Neural progenitor cell (in vitro differentiated cells): Measurements from ENCODE around the gene ERICH4. TPM values are rescaled to one million over a fixed set of nuclear protein-coding genes. Genes with fewer than 3 reads are reported as not detected.
A peak's percentile ranks its signal among the peaks of the same experiment; 100 is the strongest.

Source experiments
- DNase-seq: peaks from one replicate; pipeline ENCODE4 v3.0.0-alpha.2; 2016; ENCODE audit warnings: low spot score
- H2AFZ ChIP-seq: fragments of 200-600 bp; sonication (generic); replicated peaks from 2 replicates; pipeline ENCODE4 v1.6.1; 2016; ENCODE audit warnings: antibody characterized with exemption
- H3F3A ChIP-seq: fragments of 200-600 bp; sonication (generic); 2 replicates; pipeline ENCODE4 v1.6.1; 2016; ENCODE audit warnings: antibody characterized with exemption, low read depth
- H3K27ac ChIP-seq: fragments of 200-600 bp; sonication (generic); 2 replicates; pipeline ENCODE4 v1.5.1; 2016; ENCODE audit warnings: mild to moderate bottlenecking
- H3K27me3 ChIP-seq: fragments of 200-600 bp; sonication (generic); 2 replicates; pipeline ENCODE4 v1.6.1; 2016; ENCODE audit warnings: mild to moderate bottlenecking, moderate library complexity
- H3K36me3 ChIP-seq: fragments of 200-600 bp; sonication (generic); 2 replicates; pipeline ENCODE4 v1.5.1; 2016
- H3K4me1 ChIP-seq: fragments of 200-600 bp; sonication (generic); 2 replicates; pipeline ENCODE4 v1.6.1; 2016; ENCODE audit warnings: mixed run types
- H3K4me2 ChIP-seq: fragments of 200-600 bp; sonication (generic); 2 replicates; pipeline ENCODE4 v1.6.1; 2016
- H3K4me3 ChIP-seq: fragments of 200-600 bp; sonication (generic); 2 replicates; pipeline ENCODE4 v1.5.1; 2016
- H3K79me2 ChIP-seq: fragments of 200-600 bp; sonication (generic); 2 replicates; pipeline ENCODE4 v1.6.1; 2016; ENCODE audit warnings: low read depth
- H3K9ac ChIP-seq: fragments of 200-600 bp; sonication (generic); 2 replicates; pipeline ENCODE4 v1.6.1; 2016
- H3K9me3 ChIP-seq: fragments of 200-600 bp; sonication (generic); 2 replicates; pipeline ENCODE4 v1.5.1; 2016; ENCODE audit warnings: low read depth
- H4K20me1 ChIP-seq: fragments of 200-600 bp; sonication (generic); 2 replicates; pipeline ENCODE4 v1.6.1; 2016; ENCODE audit warnings: low read depth
- H3K27ac Mint-ChIP-seq: 3 replicates; pipeline ENCODE4 v1.8.0; 2021; ENCODE audit warnings: mixed read lengths
- H3K27me3 Mint-ChIP-seq: 2 replicates; pipeline ENCODE4 v1.8.0; 2022; ENCODE audit warnings: low read depth, mild to moderate bottlenecking, inconsistent platforms, moderate library complexity, mixed read lengths; ENCODE audit not compliant: insufficient read depth
- H3K36me3 Mint-ChIP-seq: 3 replicates; pipeline ENCODE4 v1.8.0; 2021; ENCODE audit warnings: mixed read lengths
- H3K4me1 Mint-ChIP-seq: 3 replicates; pipeline ENCODE4 v1.8.0; 2021; ENCODE audit warnings: mixed read lengths
- H3K4me3 Mint-ChIP-seq: 3 replicates; pipeline ENCODE4 v1.8.0; 2021; ENCODE audit warnings: mild to moderate bottlenecking, moderate library complexity, mixed read lengths
- H3K9me3 Mint-ChIP-seq: 3 replicates; pipeline ENCODE4 v1.8.0; 2020; ENCODE audit warnings: mixed read lengths
- EZH2 ChIP-seq: fragments of 200-600 bp; sonication (generic); IDR thresholded peaks from 2 replicates; pipeline ENCODE4 v1.6.1; 2017; ENCODE audit warnings: antibody characterized with exemption, mild to moderate bottlenecking, moderate library complexity
- EZH2phosphoT487 ChIP-seq: fragments of 200-600 bp; sonication (generic); IDR thresholded peaks from 2 replicates; pipeline ENCODE4 v1.6.1; 2017; ENCODE audit warnings: antibody characterized with exemption
- total RNA-seq: library from RNA; depleted of rRNA; stranded (reverse); fragments of >200 nt; gene quantifications from 2 replicates; pipeline ENCODE4 v1.2.3, GENCODE V29; 2015; ENCODE audit warnings: low replicate concordance
- TF ChIP-seq, protein P1 (sequence below): fragments of 200-600 bp; sonication (generic); IDR thresholded peaks from 2 replicates; pipeline ENCODE4 v1.5.1; 2017; ENCODE audit warnings: antibody characterized with exemption, mild to moderate bottlenecking

ERICH4 gene
- total RNA-seq, 1 donor from 2014 or later, result not detected

DNA sequence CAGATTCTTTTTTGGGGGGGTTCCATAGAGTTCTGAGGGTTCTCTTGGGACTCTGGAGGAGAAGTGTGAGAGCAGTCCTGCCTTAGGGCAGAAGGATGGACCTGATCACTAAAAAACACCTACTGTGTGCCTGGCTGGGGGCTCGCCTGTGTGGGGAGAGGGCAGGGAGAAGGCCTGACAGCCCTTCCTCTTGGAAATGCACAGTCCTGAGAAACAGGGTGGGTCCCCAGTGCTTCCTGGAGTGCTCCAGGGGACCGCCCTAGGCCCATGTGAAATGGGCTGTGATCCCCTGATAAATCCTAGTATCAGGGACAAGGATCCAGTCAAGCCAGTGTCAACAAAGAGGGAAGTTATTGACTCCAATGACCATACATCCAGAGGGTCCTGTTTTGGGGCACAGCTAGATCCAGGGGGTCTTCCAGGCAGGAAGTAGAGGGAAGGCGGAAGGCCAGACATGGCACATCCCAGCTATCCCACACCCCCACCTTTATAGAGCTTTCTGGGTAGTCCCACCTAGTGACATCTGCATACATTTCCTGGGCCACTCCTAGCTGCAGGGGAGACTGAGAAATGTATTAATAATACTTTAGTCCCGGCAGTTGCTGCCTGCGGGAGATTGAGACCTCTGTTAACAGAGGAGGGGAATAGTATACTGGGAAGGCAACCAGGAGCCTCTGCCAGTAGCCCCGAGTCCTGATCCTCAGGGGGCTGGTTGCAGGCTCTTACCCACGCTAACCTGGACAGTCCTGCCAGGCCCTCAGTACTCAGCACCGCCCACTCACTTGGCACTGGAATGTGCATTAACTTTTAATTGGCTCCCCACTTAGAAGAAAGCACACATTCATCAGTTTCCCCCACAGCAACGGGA lies 31.6 kb upstream of the ERICH4 start:
- Histone ChIP-seq H4K20me1 (peaks cover 18% of the 10 kb centered on the region), H3K27me3 (no peaks in the 10 kb centered on the region), H3K27ac (no peak overlapping the region), H3F3A (peaks cover 7% of the 10 kb centered on the region), H3K9ac (no peak overlapping the region), H3K9me3 (no peaks in the 10 kb centered on the region), H3K4me1 (no peaks in the 10 kb centered on the region), H3K79me2 (no peaks in the 10 kb centered on the region), H2AFZ (no peak overlapping the region), H3K4me2 (no peak overlapping the region), H3K36me3 (no peaks in the 10 kb centered on the region), H3K4me3 (no peak overlapping the region)
- Mint-ChIP-seq H3K27ac (no peak overlapping the region), H3K4me3 (no peak overlapping the region), H3K36me3 (peaks cover 6% of the 10 kb centered on the region), H3K9me3 (no peaks in the 10 kb centered on the region), H3K4me1 (peaks cover 13% of the 10 kb centered on the region), H3K27me3 (no peaks in the 10 kb centered on the region)
- no peak for DNase-seq
- TF ChIP-seq EZH2 (no peak), EZH2phosphoT487 (no peak)
- TF ChIP-seq, protein P1, sequence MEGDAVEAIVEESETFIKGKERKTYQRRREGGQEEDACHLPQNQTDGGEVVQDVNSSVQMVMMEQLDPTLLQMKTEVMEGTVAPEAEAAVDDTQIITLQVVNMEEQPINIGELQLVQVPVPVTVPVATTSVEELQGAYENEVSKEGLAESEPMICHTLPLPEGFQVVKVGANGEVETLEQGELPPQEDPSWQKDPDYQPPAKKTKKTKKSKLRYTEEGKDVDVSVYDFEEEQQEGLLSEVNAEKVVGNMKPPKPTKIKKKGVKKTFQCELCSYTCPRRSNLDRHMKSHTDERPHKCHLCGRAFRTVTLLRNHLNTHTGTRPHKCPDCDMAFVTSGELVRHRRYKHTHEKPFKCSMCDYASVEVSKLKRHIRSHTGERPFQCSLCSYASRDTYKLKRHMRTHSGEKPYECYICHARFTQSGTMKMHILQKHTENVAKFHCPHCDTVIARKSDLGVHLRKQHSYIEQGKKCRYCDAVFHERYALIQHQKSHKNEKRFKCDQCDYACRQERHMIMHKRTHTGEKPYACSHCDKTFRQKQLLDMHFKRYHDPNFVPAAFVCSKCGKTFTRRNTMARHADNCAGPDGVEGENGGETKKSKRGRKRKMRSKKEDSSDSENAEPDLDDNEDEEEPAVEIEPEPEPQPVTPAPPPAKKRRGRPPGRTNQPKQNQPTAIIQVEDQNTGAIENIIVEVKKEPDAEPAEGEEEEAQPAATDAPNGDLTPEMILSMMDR, result no peak

DNA sequence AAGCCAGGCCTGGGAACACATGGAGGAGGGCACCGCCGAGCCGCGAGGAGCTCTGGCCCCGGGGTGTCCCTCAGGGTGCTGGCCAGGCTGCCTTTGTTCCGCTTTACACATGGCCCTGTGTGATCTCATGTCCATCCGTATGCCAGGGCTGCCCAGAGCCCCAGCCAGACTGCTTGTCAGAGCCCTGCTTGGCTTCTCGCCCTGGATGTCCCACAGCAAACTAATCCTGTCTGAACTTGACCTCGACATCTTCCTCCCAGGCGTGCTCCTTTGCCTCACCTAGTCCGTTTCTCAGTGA lies 31.0 kb upstream of the ERICH4 start:
- TF ChIP-seq, protein P1, result no peak
- TF ChIP-seq EZH2 (no peak), EZH2phosphoT487 (no peak)
- Histone ChIP-seq H3K4me1 (no peaks in the 10 kb centered on the region), H4K20me1 (peaks cover 17% of the 10 kb centered on the region), H3K4me2 (no peak overlapping the region), H3K27ac (no peak overlapping the region), H3K36me3 (no peaks in the 10 kb centered on the region), H2AFZ (no peak overlapping the region), H3F3A (peaks cover 3% of the 10 kb centered on the region), H3K9me3 (no peaks in the 10 kb centered on the region), H3K79me2 (no peaks in the 10 kb centered on the region), H3K27me3 (no peaks in the 10 kb centered on the region), H3K4me3 (no peak overlapping the region), H3K9ac (no peak overlapping the region)
- Mint-ChIP-seq H3K36me3 (peaks cover 6% of the 10 kb centered on the region), H3K4me1 (peaks cover 12% of the 10 kb centered on the region), H3K27ac (peak overlapping the region; percentile 46), H3K9me3 (no peaks in the 10 kb centered on the region), H3K27me3 (no peaks in the 10 kb centered on the region), H3K4me3 (no peak overlapping the region)
- no peak for DNase-seq

DNA sequence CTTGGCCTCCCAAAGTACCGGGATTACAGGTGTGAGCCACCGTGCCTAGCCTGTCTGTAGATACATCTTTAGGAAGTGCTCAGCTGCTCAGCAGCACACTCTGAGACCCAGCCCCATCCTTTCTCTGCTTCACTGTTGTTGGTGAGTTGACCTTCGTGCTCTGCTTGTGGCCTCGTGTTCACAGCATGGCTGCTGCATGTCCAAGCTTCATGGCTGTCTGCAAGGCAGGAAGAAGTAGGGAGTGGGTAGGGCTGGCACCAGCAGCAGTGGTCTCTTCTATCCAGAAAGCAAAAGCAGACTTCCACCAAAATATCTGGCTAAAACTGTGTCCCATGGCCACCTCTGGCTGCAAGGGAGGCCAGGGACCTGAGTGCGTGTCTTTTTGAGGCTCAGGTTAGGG lies 30.0 kb upstream of the ERICH4 start:
- H3F3A ChIP-seq, result no peaks in the 10 kb centered on the region
- Mint-ChIP-seq H3K27ac (no peak overlapping the region), H3K4me1 (peaks cover 4% of the 10 kb centered on the region), H3K9me3 (no peaks in the 10 kb centered on the region), H3K27me3 (no peaks in the 10 kb centered on the region), H3K36me3 (peaks cover 6% of the 10 kb centered on the region), H3K4me3 (no peak overlapping the region)
- H3K79me2 ChIP-seq, result no peaks in the 10 kb centered on the region
- H3K27ac ChIP-seq, result no peak overlapping the region
- H3K36me3 ChIP-seq, result no peaks in the 10 kb centered on the region
- DNase-seq, result no peak
- H4K20me1 ChIP-seq, result peaks cover 9% of the 10 kb centered on the region
- TF ChIP-seq EZH2, result no peak
- TF ChIP-seq EZH2phosphoT487, result no peak
- TF ChIP-seq, protein P1, result no peak
- H2AFZ ChIP-seq, result no peak overlapping the region
- H3K4me2 ChIP-seq, result no peak overlapping the region
- H3K4me3 ChIP-seq, result no peak overlapping the region
- no peaks in the 10 kb centered on the region for H3K9me3 ChIP-seq
- no peak overlapping the region for H3K9ac ChIP-seq
- H3K4me1 ChIP-seq, result no peaks in the 10 kb centered on the region
- no peaks in the 10 kb centered on the region for H3K27me3 ChIP-seq
